IgD-negative memory B cell (primary cell): ENCODE data around the gene ZBED4. TPM values are rescaled to one million over a fixed set of nuclear protein-coding genes. Genes with fewer than 3 reads are reported as not detected.
"Not testable (repeated sequence)": the region's sequence is repeated elsewhere in the genome, so short reads cannot be mapped to it uniquely, and the experiment has no call there.

Source experiments
- H3K27ac Mint-ChIP-seq, 3 donors: one replicate each; pipeline ENCODE4 v1.8.0; 2020 to 2022; ENCODE audit warnings: mild to moderate bottlenecking in 3 of 3, mixed read lengths in 3 of 3, moderate library complexity in 1 of 3
- H3K27me3 Mint-ChIP-seq: one replicate; pipeline ENCODE4 v1.8.0; 2021; ENCODE audit warnings: mixed read lengths
- H3K36me3 Mint-ChIP-seq: one replicate; pipeline ENCODE4 v1.8.0; 2020; ENCODE audit warnings: mild to moderate bottlenecking, mixed read lengths
- H3K4me1 Mint-ChIP-seq, 3 donors: one replicate each; pipeline ENCODE4 v1.8.0; 2020 to 2022; ENCODE audit warnings: mixed read lengths in 3 of 3, mild to moderate bottlenecking in 1 of 3
- H3K4me3 Mint-ChIP-seq, 4 donors: one replicate each; pipeline ENCODE4 v1.8.0; 2020 to 2022; ENCODE audit warnings: mild to moderate bottlenecking in 4 of 4, mixed read lengths in 4 of 4, moderate library complexity in 3 of 4
- H3K9me3 Mint-ChIP-seq, 3 donors: one replicate each; pipeline ENCODE4 v1.8.0; 2020 to 2021; ENCODE audit warnings: mixed read lengths in 3 of 3, mild to moderate bottlenecking in 1 of 3
- polyA plus RNA-seq: library from polyadenylated mRNA; unstranded; fragments of 300-500 nt; fragmentation: Illumina TruSeq; gene quantifications from one replicate; pipeline ENCODE4 v1.2.3, GENCODE V29; 2021

Gene ZBED4
- polyA plus RNA-seq, 1 donor from 2014 or later, result 5.0 TPM

DNA sequence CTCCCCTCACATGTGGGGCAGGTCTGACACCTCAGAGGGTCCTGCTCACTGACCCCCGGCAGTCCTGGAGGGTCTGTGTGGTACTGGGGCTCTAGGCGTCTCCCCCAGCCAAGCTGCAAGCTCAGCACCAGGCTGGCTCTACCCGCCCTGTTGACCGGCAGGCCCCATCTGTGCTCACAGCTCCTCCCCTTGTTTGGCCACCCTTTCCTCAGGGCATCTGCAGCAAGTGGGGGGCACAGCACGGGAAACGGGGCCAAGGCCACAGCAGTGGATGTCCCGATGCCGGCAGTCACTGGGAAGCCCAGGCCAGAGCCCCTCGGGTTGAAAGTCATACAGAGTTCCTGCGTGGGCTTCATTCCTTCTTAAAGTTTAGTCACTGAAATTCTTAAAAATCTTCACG lies 31.9 kb upstream of the ZBED4 start:
- H3K27ac Mint-ChIP-seq, H3K27me3 Mint-ChIP-seq, H3K9me3 Mint-ChIP-seq, H3K36me3 Mint-ChIP-seq: not testable (repeated sequence)
- H3K4me3 Mint-ChIP-seq, result peak overlapping the region in 1 of 4 donors; percentile 14
- peaks cover 20 to 42% (median 33%) of the 10 kb centered on the region in 3 donors for H3K4me1 Mint-ChIP-seq

DNA sequence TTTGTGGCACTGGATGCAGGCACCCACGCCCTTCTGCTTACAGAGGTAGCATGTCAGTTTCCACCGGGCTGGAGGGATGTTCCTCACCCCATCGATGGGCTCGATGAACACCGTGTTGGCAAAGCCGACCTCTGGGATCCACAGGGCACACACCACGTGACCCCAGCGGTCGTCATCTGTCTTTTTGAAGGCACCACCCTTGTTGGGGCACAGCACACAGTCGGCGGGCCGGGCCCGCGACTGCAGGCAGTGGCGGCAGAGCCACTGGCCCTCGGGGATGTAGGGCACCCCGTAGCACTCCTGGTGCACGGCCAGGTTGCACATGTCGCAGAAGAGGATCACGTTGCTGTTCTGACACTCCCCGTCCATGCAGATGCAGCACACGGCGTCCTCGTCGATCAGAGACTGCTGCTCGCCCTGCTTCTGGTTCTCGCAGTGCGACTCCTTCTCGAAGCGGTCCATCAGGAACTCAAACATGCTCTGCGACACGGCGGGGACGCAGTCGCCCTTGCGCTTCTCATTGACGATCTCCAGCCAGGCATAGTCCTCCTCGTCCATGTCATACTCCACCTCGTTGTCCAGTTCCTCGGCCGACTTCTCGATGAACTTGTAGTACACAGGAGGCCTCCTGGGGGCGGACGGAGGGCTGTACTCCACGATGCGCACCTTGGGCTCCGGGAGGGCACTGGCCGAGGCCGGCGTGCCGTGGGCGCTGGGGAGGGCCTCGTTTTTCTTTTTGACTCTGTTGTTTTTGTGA lies 30.2 kb upstream of the ZBED4 start:
- H3K4me3 Mint-ChIP-seq, result peak overlapping the region in 1 of 4 donors; percentile 74
- H3K4me1 Mint-ChIP-seq, result peaks cover 16 to 28% (median 19%) of the 10 kb centered on the region in 3 donors
- no peaks in the 10 kb centered on the region for H3K9me3 Mint-ChIP-seq
- H3K36me3 Mint-ChIP-seq, result no peaks in the 10 kb centered on the region
- H3K27me3 Mint-ChIP-seq, result no peaks in the 10 kb centered on the region
- H3K27ac Mint-ChIP-seq, result peak overlapping the region in 1 of 3 donors; percentile 78

DNA sequence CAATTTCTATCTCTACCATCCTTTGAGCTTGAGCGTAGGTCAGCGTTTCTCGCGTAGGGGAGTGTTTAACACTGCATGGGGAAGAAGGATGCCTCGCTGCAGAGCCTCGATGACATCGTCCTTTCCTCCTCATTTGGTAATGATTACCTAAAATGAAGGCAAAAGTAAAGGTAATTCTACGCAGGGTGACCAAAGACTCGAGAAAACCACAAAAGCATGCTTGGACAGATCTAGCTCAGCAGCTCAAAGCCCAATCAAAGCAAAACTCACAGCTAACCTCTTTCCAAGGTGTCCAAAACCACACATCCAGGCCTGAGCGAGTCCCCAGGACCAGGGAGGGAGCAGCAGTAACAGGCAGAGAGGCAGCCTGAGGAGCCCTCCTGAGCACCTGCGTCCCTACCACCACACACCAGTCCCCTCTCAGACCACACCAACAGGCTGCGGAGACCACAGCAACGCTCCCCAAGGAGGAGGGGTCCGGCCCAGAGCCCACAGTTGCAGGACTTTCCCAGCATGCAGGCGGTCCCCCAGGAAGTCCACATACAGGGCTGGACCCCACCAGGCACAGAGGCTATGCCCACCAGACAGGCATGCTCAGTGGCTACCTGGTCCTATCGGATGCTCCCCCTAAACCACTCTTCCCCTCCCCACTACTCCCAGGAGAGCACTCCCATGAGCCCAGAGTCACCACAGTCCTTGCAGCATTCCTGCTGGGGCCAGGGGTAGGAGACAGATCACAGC lies 29.3 kb upstream of the ZBED4 start:
- no peaks in the 10 kb centered on the region for H3K27me3 Mint-ChIP-seq
- H3K4me3 Mint-ChIP-seq, result peak overlapping the region; percentile 44 to 94 (median 74)
- peaks cover 16 to 30% (median 19%) of the 10 kb centered on the region in 3 donors for H3K4me1 Mint-ChIP-seq
- no peaks in the 10 kb centered on the region for H3K36me3 Mint-ChIP-seq
- H3K9me3 Mint-ChIP-seq, result no peaks in the 10 kb centered on the region
- H3K27ac Mint-ChIP-seq, result peak overlapping the region; percentile 12 to 78 (median 46)

DNA sequence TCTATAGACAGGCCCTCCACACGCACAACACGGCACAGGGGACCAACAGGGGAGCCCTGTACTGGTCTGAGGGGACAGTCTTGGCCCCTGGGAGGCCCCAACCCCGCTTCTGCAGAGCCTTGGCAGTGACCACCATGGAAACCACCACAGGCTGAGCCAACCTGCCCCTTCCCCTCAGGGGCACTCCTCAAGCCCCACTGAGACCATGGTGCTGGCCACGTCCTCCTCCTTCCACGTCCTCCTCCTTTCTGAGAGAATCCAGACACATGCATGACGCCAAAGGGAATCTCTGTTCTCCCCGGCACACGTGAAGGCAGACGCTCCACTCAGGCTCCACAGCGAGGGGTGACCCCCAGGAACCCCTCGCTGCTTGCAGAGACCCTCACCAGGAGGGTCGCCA lies 28.7 kb upstream of the ZBED4 start:
- Mint-ChIP-seq H3K27ac (peak overlapping the region in 2 of 3 donors; percentile 45 to 46), H3K4me1 (peaks cover 22 to 36% (median 25%) of the 10 kb centered on the region in 3 donors), H3K9me3 (no peaks in the 10 kb centered on the region), H3K36me3 (no peaks in the 10 kb centered on the region), H3K4me3 (peak overlapping the region in 3 of 4 donors; percentile 44 to 94 (median 74)), H3K27me3 (no peaks in the 10 kb centered on the region)

DNA sequence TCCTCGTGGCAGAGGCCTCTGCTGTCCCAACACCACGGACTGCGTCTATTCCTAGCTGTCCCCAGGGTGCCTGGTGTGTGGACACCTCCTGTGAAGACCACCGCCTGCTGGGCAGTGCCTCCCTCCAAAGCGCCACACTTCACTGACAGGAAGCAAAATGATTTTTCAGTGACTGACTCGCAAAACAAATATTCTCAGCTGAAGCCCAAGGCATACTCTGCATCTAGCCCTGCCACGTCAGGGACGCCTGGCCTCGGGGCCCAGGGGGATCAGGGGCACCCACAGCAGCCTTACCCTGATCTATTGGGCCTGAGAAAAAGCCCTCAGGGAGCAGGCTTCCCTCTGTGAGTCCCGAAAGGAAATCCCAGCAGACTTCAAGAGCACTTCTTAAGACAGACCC lies 28.2 kb upstream of the ZBED4 start:
- H3K36me3 Mint-ChIP-seq, result no peaks in the 10 kb centered on the region
- no peaks in the 10 kb centered on the region for H3K27me3 Mint-ChIP-seq
- H3K4me3 Mint-ChIP-seq, result peak overlapping the region; percentile 86 to 94 (median 91)
- peak overlapping the region in 2 of 3 donors; percentile 92 to 93 for H3K27ac Mint-ChIP-seq
- H3K9me3 Mint-ChIP-seq, result no peaks in the 10 kb centered on the region
- peaks cover 25 to 38% (median 28%) of the 10 kb centered on the region in 3 donors for H3K4me1 Mint-ChIP-seq

DNA sequence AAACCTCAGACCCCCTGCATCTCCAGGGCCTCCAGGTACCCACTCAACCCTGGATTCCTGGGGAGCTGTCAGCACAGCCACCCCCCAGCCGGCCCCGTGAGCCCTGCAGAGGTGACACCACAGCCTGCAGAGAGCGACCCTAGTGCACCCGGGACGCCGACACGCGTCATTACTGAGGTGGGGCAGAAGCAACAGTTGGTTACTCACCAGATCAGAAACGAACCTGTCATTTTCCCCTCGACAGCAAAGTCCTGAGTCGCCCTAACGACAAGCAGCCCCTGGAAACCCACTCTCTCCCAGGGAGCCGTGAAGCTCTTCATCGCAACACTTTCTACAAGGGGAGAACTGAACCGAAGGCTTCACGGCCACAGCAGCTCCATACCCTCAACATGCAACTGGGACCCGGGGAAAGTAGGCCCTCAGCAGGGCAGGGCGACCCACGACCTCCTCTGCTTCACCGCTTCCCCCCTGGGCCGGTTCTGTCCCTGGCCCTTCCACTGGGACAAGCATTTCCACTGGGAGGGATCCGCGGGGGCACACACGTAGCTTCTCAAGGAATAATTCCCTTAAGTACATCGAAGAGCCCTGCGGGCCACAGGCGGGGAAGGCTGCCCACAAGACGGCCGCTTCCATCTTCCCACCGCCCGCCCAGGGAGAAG lies 27.6 kb upstream of the ZBED4 start:
- Mint-ChIP-seq H3K4me3 (peak overlapping the region; percentile 86 to 94 (median 91)), H3K36me3 (no peaks in the 10 kb centered on the region), H3K27me3 (no peaks in the 10 kb centered on the region), H3K9me3 (no peaks in the 10 kb centered on the region), H3K4me1 (peaks cover 26 to 38% (median 30%) of the 10 kb centered on the region in 3 donors), H3K27ac (peak overlapping the region; percentile 71 to 93 (median 92))

DNA sequence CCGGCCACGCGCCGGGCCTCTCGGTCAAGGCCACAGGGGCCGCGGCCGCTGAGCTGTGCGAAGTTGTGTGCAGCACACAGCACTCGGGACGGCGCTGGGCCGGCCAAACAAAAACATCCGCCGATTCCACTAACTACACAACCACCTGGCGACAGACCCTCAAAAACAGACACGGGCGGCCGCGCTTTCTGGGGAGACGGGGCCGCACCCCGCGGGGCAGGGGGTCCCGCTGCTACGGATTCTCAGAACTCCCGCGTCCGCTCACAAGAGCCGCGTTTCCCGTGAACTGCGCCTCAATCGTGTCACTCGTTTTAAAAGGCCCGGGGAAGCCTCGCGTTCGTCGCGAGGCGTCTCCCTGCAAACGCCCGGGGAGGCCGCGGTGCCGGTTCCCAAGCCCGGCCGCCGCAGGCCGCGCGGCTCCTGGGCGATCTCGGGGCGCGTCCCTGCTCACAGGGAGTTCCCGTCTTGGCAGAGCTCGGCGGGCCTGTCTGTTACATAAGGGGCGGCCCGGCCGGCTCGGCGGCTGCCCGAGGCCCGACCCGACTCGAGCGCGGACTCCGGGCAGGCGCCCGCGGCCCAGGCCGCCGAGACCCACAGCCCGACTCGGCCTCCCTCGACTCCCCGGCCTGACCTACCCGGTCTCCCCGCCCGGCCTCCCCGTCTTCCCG lies 26.9 kb upstream of the ZBED4 start:
- H3K9me3 Mint-ChIP-seq, result no peaks in the 10 kb centered on the region
- H3K27ac Mint-ChIP-seq, result peak overlapping the region in 1 of 3 donors; percentile 93
- no peaks in the 10 kb centered on the region for H3K36me3 Mint-ChIP-seq
- no peaks in the 10 kb centered on the region for H3K27me3 Mint-ChIP-seq
- peak overlapping the region; percentile 86 to 94 (median 91) for H3K4me3 Mint-ChIP-seq
- peaks cover 28 to 39% (median 30%) of the 10 kb centered on the region in 3 donors for H3K4me1 Mint-ChIP-seq

DNA sequence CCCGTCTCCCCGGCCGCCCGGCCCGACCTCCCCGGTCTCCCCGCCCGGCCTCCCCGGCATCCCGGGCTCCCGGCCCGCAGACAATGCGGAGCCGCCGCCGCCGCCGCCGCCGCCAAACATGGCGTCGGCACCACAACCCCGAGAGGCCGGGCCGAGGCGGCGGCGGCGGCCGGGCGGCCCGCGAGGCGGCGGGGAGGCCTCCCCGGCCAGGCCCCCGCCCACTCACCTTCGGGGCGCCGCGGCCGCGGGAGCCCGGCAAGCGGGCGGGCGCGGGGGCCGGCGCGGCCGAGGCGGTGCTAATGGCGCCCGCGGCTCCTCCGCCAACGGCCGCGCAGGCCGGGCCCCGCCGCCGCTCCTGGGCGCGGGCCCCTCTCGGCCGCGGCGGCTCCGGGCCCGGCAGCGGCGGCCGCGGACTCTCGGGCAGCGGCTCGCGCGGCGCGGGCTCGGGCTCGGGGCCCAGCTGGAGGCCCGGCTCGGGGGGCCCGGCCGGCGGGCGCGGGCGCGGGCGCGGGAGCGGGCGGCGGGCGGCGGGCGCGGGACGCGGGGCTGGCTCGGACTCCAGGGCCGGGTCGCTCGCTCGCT lies 26.3 kb upstream of the ZBED4 start:
- no peaks in the 10 kb centered on the region for H3K27me3 Mint-ChIP-seq
- H3K36me3 Mint-ChIP-seq, result no peaks in the 10 kb centered on the region
- no peaks in the 10 kb centered on the region for H3K9me3 Mint-ChIP-seq
- H3K4me3 Mint-ChIP-seq, result peak overlapping the region in 1 of 4 donors; percentile 63
- H3K27ac Mint-ChIP-seq, result no peak overlapping the region
- H3K4me1 Mint-ChIP-seq, result peaks cover 28 to 39% (median 30%) of the 10 kb centered on the region in 3 donors

DNA sequence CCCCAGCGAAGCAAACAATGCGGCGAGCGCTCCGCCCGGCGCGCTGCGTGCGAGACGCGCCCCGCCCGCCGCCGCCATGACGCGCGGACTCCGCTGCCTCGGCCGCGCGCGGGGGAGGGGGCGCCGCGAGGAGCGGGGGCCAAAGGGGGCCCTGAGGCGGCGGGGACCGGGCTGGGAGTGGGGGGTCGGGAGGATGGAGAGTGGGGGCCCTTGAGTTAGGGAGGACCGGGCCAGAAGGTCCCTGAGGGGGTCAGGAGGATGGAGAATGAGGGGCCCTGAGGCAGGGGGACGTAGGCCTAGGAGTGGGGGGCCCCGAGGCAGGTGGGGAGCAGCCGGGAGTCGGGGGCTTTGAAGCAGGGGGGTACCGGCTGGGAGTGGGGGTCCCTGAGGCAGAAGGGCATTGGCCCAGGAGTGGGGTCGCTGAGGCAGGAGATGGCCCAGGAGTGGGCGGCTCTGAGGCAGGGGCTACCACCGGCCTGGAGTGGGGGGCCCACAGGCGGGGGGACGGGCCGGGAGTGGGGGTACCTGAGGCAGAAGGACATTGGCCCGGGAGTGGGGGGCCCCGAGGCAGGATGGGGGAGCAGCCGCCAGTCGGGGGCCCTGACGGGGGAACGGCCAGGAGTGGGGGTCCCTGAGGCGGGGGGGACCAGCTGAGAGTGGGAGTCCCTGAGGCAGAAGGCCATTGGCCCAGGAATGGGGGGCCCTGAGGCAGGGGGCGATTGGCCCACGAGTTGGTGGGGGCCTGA lies 25.6 kb upstream of the ZBED4 start, which contains the start of gene BRD1:
BRD1 (minus strand) TSS at position 21 of the 746 bp plus-strand sequence. CDS start 3,556 bp downstream, outside the sequence.
- peaks cover 28 to 39% (median 30%) of the 10 kb centered on the region in 3 donors for H3K4me1 Mint-ChIP-seq

DNA sequence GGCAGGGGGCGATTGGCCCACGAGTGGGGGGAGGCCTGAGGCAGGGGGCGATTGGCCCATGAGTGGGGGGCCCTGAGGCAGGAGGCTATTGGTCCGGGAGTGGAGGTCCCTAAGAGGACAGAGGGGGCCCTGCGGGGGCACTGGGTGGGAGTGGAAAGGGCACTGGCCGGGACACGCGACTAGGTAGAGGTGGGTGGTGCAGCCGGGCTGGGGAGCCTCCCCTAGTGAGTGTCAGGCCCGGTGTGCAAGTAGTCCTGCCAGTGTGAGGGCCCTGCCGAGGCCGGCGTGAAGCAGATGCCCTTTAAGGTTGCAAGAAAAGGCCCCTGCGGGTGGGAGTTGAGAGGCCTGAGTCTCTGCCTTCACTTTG lies 25.1 kb upstream of the ZBED4 start:
- Mint-ChIP-seq H3K4me1 (peaks cover 28 to 38% (median 30%) of the 10 kb centered on the region in 3 donors), H3K27ac (peak overlapping the region; percentile 80 to 94 (median 91)), H3K9me3 (no peaks in the 10 kb centered on the region), H3K4me3 (peak overlapping the region; percentile 45 to 83 (median 62)), H3K27me3 (peaks cover 6% of the 10 kb centered on the region), H3K36me3 (no peaks in the 10 kb centered on the region)

More for the DNA sequence above, 25.6 kb upstream of the ZBED4 start, which contains the start of gene BRD1:
- Mint-ChIP-seq H3K4me3 (peak within 1 kb of the TSS; percentile 86 to 94 (median 91)), H3K9me3 (no peaks in the 10 kb centered on the region), H3K36me3 (no peaks in the 10 kb centered on the region), H3K27ac (peak within 1 kb of the TSS; percentile 91 to 94 (median 93)), H3K27me3 (peaks cover 2% of the 10 kb centered on the region)

DNA sequence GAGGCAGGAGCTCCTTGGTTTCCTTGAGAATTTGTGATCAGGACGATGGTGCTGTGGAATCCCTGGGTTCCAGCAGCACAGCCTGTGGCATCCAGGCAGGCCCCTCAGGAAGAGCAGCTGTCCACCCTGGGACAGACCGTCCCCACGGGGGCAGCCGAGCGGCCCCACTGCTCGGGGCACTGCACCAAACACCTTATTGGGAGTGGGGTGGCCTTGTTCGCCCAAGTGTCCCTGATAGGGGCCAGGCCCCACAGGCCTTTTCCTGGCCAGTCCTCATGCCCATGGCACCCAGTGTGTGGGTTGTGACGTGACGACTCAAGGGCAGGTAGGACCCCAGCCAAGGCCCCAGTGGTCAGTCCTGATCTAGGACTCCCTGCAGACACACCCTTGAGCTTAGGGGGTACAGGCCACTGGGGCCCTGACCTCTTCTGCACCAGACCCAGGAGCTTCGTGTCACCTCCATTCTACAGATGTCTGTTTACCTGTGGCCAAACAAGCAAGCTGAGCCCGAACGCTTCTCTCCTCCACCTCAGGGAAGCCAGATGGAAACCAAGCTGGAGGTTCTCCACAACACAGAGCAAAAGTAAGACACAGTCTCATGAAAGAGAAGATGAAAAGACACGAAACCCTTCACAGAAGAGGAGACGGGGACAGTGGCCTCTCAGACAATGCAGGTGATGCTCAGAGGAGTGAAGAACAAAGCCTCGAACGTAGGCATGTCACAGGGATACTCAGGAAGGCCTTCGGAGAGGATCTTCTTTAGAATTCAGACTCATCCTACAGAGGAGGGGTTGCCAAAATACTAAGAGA lies 24.4 kb upstream of the ZBED4 start:
- Mint-ChIP-seq H3K27me3 (peaks cover 10% of the 10 kb centered on the region), H3K4me3 (peak overlapping the region; percentile 46 to 85 (median 81)), H3K36me3 (no peaks in the 10 kb centered on the region), H3K4me1 (peaks cover 22 to 32% (median 27%) of the 10 kb centered on the region in 3 donors), H3K27ac (peak overlapping the region; percentile 80 to 94 (median 91)), H3K9me3 (no peaks in the 10 kb centered on the region)

DNA sequence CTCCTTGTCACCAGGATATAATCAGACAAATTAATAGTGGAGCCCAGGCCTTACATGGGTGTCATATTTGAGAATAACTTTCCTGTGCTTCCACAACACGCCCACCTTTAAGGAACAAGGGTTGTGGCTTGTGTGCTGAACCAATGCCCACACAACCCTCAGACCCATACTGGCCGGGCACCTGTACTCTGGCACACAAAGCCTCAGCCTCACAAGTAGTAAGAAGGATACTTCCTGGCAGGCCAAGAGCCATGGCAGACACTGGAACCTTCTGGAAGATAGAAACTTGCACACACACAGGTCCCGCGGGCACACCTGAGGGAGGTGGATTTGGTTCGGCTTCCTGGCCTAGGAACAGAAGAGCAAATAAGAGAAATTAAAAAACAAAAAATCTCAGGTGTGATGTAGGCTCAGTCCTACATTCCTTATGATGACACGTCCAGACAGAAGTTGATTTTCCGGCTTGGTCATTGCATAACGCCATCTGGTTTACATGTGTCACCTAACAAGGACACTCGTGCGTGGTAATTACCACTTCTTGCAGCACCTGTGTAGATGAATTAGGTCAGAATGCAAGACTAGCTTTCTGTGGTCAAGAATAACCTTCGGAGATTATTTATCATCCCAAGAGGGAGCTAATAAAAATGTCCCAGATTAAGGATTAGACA lies 20.2 kb upstream of the ZBED4 start:
- H3K27ac Mint-ChIP-seq, result no peak overlapping the region
- H3K9me3 Mint-ChIP-seq, result no peaks in the 10 kb centered on the region
- H3K36me3 Mint-ChIP-seq, result no peaks in the 10 kb centered on the region
- peaks cover 17% of the 10 kb centered on the region for H3K27me3 Mint-ChIP-seq
- H3K4me3 Mint-ChIP-seq, result no peak overlapping the region
- peaks cover 11 to 13% (median 12%) of the 10 kb centered on the region in 3 donors for H3K4me1 Mint-ChIP-seq
